DOHH2 (cell line): ENCODE results near the gene RBFOX1.

Experiments used
- H3F3A ChIP-seq: fragments of 200-600 bp; sonication (generic), shearing (Covaris generic); 2 replicates; pipeline ENCODE4 v1.6.0; 2016; ENCODE audit warnings: antibody characterized with exemption, mild to moderate bottlenecking; ENCODE audit not compliant: control insufficient read depth, insufficient read depth
- H3K27ac ChIP-seq: fragments of 200-600 bp; sonication (generic); 2 replicates; pipeline ENCODE4 v1.5.1; 2014; ENCODE audit warnings: low read depth, mild to moderate bottlenecking, low read length, moderate library complexity
- H3K27me3 ChIP-seq: fragments of 200-600 bp; sonication (generic); 2 replicates; pipeline ENCODE4 v1.6.1; 2014; ENCODE audit warnings: mild to moderate bottlenecking, low read length, mixed read lengths; ENCODE audit not compliant: control insufficient read depth
- H3K36me3 ChIP-seq: fragments of 200-600 bp; sonication (generic); 2 replicates; pipeline ENCODE4 v1.6.1; 2014; ENCODE audit warnings: mild to moderate bottlenecking, low read length, moderate library complexity, mixed read lengths; ENCODE audit not compliant: control insufficient read depth
- H3K4me1 ChIP-seq: fragments of 200-600 bp; sonication (generic); 2 replicates; pipeline ENCODE4 v1.6.1; 2014; ENCODE audit warnings: mild to moderate bottlenecking, low read length, mixed read lengths; ENCODE audit not compliant: control insufficient read depth
- H3K4me2 ChIP-seq: fragments of 200-600 bp; sonication (generic); 2 replicates; pipeline ENCODE4 v1.6.0; 2014; ENCODE audit warnings: mild to moderate bottlenecking, low read length, moderate library complexity
- H3K4me3 ChIP-seq: fragments of 200-600 bp; sonication (generic); 2 replicates; pipeline ENCODE4 v1.5.1; 2014; ENCODE audit warnings: mild to moderate bottlenecking, low read length, mixed read lengths
- H3K79me2 ChIP-seq: fragments of 200-600 bp; sonication (generic); 2 replicates; pipeline ENCODE4 v1.6.1; 2014; ENCODE audit warnings: mild to moderate bottlenecking, low read length, mixed read lengths; ENCODE audit not compliant: control insufficient read depth
- H3K9me2 ChIP-seq: fragments of 200-600 bp; sonication (generic); replicated peaks from 2 replicates; pipeline ENCODE4 v1.6.1; 2014; ENCODE audit warnings: mild to moderate bottlenecking, low read length, mixed read lengths; ENCODE audit not compliant: control insufficient read depth
- H3K9me3 ChIP-seq: fragments of 200-600 bp; sonication (generic); 2 replicates; pipeline ENCODE4 v1.6.1; 2014; ENCODE audit warnings: antibody characterized with exemption, low read length, mixed read lengths; ENCODE audit not compliant: control insufficient read depth, insufficient read depth
- H4K20me1 ChIP-seq: fragments of 200-600 bp; sonication (generic); 2 replicates; pipeline ENCODE4 v1.6.0; 2014; ENCODE audit warnings: low read depth, mild to moderate bottlenecking, antibody characterized with exemption, low read length, moderate library complexity; ENCODE audit not compliant: control insufficient read depth, insufficient read depth
- CTCF ChIP-seq: fragments of 200-600 bp; sonication (generic); IDR thresholded peaks from one replicate; pipeline ENCODE4 v1.5.1; 2014; ENCODE audit warnings: antibody characterized with exemption, mild to moderate bottlenecking, low read depth, low read length; ENCODE audit not compliant: poor library complexity, severe bottlenecking
- EZH2phosphoT487 ChIP-seq: fragments of 200-600 bp; sonication (generic); IDR thresholded peaks from 2 replicates; pipeline ENCODE4 v1.6.1; 2017; ENCODE audit warnings: borderline replicate concordance, mild to moderate bottlenecking, antibody characterized with exemption, low read length, moderate library complexity, mixed read lengths

Gene RBFOX1

DNA sequence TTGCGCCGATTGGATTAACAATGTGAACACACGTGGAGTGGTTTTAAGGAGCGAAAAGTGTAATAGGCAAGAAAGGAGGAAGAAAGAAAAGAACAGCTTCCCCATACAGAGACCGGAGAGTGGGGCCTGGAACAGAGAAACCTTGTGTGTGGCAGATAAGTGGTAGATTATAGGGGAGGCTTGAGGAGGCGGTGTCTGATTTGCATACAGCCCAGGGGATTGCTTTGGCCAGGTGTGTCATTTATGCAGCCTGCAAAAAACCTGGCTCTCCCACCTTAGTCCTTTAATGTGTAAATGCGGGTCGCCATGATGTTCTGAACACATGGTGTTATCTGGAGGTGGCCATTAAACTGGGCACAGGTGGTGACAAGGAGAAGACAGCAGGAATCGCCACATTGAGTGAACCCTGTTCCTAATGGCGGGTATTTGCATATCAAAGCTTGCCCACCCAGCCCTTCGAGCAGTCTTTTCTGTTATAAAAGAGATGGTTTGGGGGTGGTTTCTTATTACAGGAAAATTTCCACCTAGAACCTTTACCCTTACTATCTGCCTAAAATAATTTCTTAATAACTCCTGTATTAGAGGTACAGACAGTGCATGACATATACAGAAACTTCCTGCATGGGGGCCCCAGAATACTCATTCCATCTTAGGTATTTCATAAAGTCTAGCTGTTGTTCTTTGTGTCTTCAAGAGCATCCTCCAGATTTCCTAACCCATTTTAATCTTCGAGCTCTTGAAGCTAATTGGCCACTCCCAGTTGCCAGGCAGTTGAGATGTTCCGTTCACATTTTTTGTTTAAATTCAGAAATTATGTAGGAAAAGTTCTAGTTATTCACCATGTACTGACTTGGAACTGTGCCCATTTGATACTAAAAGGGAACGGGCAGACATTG, 292.5 kb downstream of the RBFOX1 start:
- Histone ChIP-seq H4K20me1 (no peaks in the 10 kb centered on the region), H3K9me3 (peaks cover 4% of the 10 kb centered on the region; the same call in 1 of the 2 replicates), H3K4me1 (no peaks in the 10 kb centered on the region), H3K4me3 (no peak overlapping the region), H3K79me2 (no peaks in the 10 kb centered on the region), H3K9me2 (no peaks in the 10 kb centered on the region), H3K27ac (no peak overlapping the region), H3F3A (no peaks in the 10 kb centered on the region), H3K27me3 (no peaks in the 10 kb centered on the region), H3K4me2 (no peak overlapping the region), H3K36me3 (no peaks in the 10 kb centered on the region)
- TF ChIP-seq CTCF = no peak
- TF ChIP-seq EZH2phosphoT487 = no peak

GRCh38 chr16:7628981-7629380, 296.3 kb downstream of the RBFOX1 start:
- Histone ChIP-seq H4K20me1 (no peaks in the 10 kb centered on the region), H3K4me3 (no peak overlapping the region), H3K4me2 (no peak overlapping the region), H3K36me3 (no peaks in the 10 kb centered on the region), H3K4me1 (no peaks in the 10 kb centered on the region), H3K79me2 (no peaks in the 10 kb centered on the region), H3K27ac (no peak overlapping the region), H3K27me3 (no peaks in the 10 kb centered on the region), H3K9me3 (peaks cover 4% of the 10 kb centered on the region; the same call in 1 of the 2 replicates), H3F3A (no peaks in the 10 kb centered on the region), H3K9me2 (no peaks in the 10 kb centered on the region)
- no peak for TF ChIP-seq CTCF
- TF ChIP-seq EZH2phosphoT487 = no peak

DNA sequence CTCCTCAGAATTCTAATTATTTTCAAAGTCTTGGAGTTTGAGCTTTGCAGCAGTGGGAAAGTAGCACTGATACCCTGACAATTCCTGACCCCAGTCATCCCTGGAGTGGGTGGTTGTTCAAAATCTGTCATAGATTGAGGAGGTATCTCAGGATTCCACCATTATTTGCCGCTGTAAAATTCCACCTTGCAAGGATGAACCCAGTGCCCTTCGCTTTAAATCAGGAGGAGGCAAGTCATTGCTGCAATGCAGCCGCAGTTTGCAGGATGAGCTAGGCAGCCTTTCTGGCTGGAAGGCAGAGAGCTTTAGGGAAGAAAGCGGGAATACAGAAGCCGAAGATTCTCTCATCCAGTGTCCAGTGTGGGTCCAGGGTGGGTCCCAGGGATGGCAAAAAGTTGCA, 296.9 kb downstream of the RBFOX1 start:
- Histone ChIP-seq H3K4me3 (no peak overlapping the region), H3K27me3 (no peaks in the 10 kb centered on the region), H3K9me3 (peaks cover 4% of the 10 kb centered on the region; the same call in 1 of the 2 replicates), H3F3A (no peaks in the 10 kb centered on the region), H3K27ac (no peak overlapping the region), H3K36me3 (no peaks in the 10 kb centered on the region), H3K79me2 (no peaks in the 10 kb centered on the region), H4K20me1 (no peaks in the 10 kb centered on the region), H3K4me1 (no peaks in the 10 kb centered on the region), H3K4me2 (no peak overlapping the region), H3K9me2 (no peaks in the 10 kb centered on the region)
- TF ChIP-seq CTCF = no peak
- TF ChIP-seq EZH2phosphoT487 = no peak
